Suppressor macrophage treated with lipopolysaccharide for 4 hours (primary cell): Measurements from ENCODE around the gene PSMG3.
"Not testable (repeated sequence)": the region's sequence is repeated elsewhere in the genome, so short reads cannot be mapped to it uniquely, and the experiment has no call there.

Experiments used
- DNase-seq: peaks from one replicate; pipeline ENCODE4 v3.0.0-alpha.2; 2020

Gene PSMG3

DNA sequence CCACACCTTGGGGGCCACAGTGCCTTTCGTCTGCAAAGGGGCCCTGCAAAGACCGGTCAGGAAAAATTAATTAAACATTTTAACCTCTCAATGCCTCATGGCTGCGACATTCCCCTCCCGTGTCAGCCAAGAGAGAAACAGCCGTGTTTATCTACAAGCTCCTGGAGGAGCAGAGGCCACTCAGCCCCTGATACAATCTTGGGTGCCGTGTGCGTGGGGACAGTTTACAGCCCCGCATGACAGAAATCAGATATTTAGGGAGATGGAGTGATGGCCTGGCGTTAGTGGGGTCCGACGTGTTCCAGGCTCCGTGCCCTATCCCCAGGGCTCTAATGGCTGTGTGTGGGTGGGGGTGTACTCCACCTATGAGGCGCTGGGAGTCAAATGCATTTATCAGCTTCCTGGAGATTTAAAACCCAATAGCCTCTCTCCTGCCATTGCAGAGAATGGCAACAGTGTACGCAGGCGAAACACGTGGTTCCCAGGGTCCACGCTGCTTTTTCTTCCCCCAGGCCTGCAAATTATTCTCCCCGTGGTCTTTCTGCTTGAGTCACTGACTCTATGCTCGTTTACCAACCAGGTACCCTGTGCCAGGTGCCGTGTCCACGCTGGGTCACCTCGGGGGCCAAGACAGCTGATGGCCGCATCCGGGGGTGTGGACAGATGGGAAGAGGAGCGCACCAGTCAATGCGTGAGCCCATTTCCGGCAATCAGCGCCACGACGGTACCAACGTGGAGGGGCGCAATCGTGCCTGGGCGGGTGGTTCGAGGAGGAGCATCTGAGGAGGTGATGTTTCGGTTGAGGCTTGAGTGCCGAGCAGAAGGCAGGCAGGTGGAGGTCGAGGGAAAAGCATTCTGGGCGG is 26.6 kb upstream of the PSMG3 start:
- DNase-seq, result no peak

DNA sequence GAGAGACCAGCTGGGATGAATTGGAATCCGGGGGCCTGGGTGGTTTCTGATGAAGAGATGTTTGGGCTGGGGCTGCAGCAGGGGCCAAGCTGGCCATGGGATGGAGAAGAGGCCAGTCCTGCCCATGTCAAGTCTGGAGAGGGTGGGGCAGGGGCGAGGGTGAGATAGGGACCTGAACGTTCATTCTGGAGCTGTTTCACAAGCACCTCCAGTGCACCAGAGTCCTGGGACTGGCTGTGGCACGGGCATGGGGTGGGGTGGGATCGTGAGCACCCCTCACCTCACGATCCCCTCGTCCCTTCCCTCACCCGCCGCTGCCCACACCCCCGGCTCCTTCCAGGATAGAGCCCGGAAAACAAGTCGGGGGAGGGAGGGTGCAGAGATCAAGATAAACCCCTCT is 25.8 kb upstream of the PSMG3 start:
- DNase-seq, result no peak

DNA sequence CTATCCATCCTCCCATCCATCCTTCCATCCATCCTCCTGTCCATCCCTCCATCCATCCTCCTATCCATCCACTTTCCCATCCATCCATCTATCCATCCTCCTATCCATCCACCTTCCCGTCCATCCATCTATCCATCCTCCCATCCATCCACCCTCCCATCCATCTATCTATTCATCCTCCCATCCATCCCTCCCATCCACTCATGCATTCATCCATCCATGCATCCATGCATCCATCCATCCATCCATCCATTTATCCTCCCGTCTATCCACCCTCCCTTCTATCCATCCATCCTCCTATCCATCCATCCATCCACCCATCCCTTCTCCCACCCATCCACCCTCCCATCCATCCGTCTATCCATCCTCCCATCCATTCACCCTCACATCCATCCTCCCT is 25.2 kb upstream of the PSMG3 start:
- DNase-seq, result no peak

DNA sequence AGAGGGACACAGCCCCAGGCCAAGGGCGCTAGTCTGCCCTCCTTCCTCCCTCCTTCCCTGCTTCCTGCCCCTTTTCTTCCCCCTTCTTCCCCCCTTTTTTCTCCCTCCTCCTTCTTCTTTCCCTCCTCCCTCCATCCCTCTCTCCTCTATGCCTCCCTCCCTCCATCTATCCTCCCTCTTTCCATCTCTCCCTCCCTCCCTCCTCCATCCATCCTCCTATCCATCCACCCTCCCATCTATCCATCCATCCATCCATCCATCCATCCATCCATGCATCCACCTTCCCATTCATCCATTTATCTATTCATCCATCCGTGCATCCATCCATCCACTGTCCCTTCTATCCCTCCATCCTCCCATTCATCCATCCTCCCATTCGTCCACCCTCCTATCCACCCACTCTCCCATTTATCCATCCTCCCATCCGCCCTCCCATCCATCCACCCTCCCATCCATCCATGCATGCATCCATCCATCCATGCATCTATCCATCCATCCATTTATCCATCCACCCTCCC is 24.1 kb upstream of the PSMG3 start:
- DNase-seq, result no peak

DNA sequence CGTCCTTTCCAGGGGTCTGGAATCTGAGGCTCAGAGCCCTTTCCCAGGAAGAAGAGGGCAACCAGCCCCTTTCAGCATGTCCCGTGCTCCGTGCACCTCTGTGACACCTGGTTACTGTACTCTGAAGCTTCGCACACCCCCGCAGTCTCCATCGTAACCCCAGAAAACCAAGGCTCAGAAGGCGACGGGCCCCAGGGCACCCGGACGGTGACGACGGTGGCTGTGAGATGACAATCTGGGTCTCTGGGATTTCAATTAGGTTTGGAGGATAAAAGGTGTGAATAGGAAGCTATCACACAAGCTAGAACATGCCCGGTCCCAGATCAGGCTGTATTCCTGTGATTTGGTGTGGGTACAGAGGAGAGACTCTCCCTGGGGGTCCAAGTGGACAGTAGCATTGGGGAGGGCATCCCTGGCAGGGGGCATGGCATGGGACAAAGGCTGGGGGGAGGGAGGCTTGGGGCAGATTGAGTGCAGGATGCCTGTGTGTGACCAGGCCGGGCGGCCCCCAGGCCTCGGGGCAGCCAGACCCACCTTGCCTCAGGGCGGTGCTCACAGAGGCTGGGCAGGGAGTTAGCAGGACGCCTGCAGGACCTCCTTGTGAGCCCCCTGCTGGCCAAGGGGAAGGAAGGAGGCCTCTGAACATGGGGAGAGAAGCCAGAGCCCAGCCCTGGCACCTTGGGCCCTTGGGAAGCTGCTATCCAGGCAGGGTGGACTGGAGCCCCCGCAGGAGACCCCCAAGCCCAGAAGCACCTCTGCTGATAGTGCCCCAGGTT is 23.4 kb upstream of the PSMG3 start:
- peak; percentile 36 for DNase-seq

DNA sequence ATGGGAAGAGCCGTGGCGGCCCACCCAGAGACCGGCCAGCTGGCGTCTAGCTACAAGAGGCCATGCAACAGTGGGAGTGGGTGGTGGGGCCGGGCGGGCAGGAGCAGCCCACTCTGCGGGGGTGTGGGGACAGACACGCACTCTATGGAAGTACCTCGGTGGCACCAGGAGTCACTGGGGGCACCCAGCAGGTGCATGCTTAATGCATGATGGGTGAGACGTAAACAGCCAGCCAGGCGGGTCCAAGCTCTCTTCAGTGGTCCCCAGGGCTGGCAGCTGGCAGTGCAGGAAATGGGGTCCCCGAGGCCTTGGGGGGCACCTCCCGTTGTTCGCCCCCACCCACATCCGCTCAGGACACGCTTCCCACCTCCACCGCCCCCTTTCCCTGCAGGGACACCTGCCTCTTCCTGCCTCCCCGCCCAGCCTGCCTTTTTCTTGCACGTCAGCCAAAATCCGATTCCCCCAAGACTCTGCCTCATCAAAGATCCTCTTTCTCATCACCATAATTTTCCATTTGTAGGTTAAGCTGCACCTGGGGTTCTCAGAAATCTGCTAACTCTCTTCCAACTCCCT is 22.6 kb upstream of the PSMG3 start:
- DNase-seq, result no peak

DNA sequence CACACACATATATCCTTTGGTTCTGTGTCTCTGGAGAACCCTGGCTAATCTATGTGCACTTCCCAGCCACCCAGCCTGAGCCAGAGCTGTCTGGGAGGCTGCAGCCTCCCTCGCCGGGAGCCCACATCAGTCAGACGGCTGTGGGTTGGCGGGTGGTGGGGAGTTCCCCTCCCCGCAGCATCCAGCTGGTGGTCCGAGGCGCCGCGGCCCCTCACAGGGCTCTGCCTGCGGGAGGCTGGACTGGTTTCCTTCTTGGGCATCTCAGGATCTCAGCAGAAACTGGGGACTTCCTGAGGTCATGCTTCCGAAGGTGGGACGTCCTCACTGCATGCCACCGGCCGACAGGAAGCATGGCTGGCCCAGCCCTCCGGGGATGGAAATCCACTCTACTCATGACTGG is 22.0 kb upstream of the PSMG3 start:
- DNase-seq, result no peak

DNA sequence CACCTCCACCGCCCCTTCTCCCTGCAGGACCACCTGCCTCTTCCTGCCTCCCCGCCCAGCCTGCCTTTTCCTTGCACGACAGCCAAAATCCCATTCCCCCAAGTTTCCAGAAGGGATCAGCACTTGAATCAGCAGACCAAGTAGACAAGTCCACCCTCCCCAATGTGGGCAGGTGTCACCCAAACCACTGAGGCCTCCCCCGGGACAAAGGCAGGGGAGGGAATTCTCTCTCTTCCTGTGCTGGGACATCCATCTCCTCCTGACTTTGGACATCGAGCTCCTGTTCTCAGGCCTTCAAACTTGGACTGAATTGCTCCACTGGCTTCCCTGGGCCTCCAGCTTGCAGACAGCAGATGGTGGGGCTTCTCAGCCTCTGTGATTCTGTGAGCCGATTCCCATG is 21.6 kb upstream of the PSMG3 start:
- DNase-seq, result no peak

DNA sequence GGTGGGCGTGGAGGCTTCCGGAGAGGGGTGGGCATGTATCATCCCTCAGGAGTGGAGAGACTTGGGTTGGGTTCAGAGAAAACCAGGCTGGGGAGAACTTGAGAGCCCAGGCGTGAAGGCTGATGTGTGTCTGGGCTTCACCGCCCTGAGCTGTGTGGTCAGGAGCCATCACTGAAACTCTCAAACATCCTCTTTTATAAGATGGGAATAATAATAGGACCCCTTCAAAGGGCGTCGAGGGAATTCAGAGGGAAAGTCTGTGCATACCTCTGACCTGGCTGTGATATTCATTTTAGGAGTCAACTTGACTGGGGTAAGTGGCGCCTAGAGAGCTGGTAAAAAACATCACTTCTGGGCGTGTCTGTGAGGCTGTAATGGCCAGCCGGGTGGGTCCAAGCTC is 21.1 kb upstream of the PSMG3 start:
- DNase-seq, result no peak

DNA sequence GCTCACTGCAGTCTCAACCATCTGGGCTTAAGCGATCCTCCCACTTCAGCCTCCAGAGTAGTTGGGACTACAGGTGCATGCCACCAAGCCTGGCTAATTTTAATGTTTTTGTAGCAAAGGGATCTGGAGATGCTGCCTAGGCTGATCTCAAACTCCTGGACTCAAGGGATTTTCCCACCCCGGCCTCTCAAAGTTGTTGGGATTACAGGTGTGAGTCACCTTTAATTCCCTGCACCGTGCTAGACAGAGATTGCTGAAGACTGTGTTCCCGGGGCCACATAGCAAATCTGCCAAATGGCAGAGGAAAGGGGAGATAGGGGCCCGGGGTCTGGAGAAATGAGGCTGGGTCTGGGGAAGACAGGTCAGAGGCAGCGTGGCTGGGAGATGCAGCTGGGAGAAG is 20.6 kb upstream of the PSMG3 start:
- DNase-seq, result no peak

DNA sequence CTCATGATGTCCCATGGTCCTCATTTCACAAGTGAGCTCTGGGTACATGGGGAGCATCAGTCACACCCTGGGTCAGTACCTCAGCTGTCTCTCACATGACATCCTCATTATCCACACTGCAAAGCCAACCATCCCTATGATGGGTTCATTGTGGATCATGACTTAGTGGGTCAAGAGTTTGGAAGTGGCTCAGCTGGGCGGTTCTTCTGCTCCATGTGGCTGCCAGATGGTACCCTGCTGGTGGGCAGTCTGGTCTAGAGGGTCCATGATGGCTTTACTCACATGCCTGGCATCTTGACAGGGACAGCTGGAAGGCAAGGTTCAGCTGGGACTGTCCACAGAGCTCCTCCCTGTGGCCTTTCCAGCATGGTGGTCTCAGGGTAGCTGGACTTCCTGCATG is 19.1 kb upstream of the PSMG3 start:
- no peak for DNase-seq

DNA sequence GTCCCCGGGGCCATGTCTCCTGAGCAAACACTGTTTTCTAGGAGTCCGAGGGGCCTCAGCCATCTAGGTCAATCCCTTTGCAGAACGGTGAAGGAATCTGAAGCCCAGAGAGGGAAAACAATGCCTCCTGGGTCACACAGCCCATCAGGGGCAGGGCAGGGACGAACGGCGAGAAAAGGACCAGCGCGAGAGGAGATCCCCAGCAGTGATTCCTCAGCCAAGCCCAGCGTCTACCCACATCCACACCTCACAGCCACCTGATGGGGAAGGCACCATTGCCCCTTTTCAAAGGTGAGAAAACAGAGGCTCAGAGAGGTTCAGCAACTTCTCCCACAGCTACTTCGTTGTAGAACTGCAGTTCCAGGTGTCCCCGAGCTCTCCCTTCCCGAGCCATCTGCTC is 17.9 kb upstream of the PSMG3 start:
- no peak for DNase-seq

DNA sequence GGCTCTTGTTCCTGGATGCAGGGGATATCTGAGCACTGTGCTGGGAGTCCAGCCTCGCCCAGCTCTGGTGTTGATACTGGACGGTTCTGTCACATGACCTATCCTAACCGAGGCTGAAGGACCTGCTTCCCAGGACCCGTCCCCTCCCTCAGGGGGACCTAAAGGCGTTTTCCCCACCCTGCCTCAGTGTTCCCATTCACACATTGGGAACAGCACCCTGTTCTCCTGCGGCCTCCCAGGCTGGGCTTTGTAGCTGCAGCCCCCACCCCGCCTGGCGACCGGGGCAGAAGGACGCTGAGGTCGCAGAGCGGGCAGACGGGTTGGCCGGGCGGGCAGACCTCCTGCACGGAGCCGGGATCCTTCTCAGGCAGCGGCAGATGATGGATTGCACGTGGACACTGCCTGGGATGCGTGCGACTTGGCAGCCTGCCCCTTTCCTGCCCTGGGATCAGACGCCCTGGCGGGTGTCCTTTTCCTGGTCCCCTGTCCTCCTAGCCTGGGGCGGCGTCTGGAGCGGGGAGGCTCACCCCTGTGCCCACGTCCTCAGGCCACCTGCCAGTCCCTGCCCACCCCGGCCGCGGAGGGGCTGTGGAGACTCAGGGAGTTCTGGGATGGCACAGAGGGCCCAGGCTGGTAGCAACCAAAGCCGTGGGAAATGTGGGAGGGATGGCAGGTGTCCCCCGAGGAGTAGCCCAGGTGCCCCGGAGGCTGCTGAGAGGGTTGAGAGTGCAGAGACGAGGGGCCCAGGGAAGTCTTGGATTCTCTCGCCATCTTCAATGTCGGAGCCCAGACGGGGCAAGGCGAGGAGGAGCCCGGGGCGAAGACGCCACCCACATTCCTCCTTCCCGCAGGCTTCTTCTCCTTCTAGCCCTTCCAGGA is 17.2 kb upstream of the PSMG3 start:
- DNase-seq, result no peak

DNA sequence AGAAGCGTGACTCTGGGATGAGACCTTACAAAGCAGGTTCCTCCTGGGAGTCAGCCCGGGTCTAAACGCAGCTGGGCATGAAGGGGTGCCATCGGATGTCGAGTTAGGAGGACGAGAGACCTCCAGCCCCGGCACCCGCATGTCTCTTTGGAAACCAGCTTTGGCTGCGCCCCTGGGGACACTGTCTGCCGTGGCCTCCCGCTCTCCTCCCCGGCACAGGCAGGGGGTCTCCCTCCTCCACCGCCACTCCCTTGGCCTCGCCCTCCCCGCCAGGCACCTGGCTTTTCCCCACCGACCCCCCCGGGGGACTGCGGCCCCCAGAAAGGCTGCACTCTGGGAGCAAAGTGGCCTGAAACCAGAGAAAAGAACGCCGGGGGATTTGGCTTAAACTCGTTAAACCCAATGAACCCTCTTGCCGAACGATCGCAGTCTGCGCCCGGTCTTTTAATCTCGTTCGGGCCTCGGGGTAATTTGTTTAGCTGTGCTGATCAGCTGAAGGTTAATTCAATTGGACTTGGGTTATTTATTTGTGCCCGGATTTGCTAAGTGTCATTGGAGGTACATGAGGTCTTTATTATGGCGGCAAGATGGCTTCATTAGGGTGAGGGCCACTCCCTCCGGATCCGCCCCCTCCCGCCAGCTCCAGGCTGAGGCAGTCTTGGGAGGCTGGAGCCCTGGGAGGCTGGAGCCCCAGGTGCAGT is 16.4 kb upstream of the PSMG3 start:
- DNase-seq, result no peak

DNA sequence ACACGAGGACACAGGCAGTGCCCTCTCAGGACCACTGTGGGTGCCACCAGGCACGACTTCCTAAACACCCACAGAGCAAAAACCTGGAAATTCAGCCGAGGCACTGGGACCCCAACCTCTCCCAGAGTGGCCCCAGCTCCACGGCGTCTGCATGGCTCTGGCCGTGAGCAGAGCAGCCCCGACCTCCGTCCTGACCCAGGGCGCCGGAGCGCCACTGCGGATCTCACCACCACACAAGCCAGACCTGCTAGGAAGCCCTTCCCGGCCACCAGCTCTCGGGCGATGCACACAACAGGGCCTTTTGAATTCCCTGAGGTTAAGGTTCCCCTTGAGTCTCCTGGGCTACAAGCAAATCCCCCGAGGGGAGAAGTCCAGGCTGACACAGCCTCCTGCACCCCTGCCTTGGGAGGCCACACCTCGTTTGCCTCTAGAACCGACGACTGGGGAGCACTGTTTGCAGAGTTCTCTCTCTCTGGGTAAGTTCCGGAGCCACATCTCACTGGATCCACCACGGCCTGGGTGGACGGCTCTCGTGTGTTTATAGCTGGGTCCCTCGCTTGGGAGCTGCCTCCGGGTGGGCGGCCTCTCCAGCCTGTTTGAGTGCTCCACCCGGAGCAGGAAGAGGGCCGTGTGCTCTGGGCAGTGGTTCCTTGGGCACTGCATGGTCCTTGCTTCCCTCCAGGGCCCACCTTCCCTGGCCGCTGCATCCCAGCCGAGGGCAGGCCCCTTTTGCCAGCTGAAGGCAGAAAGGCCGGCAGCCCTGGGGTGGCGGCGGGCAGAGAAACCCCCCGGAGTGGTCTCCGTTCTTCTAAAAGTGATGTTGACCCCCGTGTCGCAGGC is 15.5 kb upstream of the PSMG3 start:
- DNase-seq, result no peak

DNA sequence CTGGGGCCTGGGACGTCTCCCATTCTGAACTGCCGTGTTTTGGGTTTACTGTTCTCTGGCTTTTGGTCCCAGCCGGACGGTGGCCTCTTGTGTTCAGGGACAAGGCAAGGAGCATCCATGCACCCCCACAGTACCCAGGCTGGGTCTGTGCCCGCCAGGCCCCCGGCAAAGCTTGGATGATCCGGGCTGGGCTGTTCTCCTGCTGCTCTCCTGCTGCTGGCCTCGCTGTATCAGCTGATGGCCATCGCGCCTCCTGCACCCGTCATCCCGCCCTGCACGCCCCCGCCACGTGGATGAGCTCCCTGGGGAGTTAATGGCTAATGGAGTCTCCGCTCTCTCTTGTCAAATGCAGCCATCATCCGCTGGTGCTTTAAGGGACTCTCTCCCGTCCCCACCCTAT is 14.9 kb upstream of the PSMG3 start:
- no peak for DNase-seq

DNA sequence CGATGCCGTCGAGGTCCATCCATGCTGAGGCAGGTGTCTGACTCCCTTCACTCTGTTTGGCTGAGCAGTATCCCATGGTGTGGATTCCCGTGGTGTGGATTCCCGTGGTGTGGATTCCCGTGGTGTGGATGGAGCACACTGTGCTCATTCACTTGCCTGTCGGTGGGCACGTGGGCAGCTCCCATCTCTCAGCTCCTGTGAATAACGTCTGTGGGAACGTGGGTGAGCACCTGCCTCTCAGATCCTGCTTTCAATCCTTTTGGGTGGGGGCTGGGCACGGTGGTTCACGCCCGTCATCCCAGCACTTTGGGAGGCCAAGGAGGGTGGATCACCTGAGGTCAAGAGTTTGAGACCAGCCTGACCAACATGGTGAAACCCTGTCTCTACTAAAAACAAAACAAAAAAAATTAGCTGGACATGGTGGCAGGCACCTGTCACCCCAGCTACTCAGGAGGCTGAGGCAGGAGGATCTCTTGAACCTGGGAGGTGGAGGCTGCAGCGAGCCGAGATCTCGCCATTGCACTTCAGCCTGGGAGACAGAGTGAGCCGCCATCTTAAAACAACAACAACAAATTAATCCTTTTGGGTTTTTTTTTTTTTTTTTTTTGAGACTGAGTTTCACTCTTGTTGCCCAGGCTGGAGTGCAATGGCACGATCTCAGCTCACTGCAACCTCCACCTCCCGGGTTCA is 13.6 kb upstream of the PSMG3 start:
- DNase-seq, result not testable (repeated sequence)

DNA sequence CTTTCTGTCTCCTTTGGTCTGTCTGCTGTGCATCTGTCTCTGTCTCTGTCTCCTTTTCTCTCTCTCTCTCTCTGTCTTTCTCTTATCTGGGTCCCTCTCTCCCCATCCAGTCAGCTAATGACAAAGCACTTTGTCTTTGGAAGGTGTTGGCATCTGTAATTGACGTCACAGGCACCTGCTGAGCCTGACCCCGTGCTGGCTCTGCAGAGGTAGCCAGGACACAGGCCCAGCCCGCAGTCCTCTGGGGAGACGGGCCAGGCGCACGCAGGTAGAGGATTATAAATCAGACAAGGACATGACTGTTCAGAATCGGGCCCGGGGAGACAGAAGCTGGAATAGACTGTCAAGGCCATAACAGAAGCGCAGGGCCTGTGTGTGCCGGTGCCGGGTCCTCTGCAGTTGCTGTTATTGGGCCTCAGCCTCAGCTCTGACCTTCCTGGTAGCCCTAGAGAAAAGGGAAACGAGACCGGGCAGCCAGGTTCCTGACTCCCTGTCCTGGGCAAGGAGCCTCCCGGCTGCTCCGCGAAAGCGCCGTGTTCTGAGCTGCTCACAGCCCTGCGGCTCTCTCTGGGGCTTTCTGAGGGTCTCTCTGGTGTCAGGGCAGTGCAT is 10.7 kb upstream of the PSMG3 start:
- no peak for DNase-seq

DNA sequence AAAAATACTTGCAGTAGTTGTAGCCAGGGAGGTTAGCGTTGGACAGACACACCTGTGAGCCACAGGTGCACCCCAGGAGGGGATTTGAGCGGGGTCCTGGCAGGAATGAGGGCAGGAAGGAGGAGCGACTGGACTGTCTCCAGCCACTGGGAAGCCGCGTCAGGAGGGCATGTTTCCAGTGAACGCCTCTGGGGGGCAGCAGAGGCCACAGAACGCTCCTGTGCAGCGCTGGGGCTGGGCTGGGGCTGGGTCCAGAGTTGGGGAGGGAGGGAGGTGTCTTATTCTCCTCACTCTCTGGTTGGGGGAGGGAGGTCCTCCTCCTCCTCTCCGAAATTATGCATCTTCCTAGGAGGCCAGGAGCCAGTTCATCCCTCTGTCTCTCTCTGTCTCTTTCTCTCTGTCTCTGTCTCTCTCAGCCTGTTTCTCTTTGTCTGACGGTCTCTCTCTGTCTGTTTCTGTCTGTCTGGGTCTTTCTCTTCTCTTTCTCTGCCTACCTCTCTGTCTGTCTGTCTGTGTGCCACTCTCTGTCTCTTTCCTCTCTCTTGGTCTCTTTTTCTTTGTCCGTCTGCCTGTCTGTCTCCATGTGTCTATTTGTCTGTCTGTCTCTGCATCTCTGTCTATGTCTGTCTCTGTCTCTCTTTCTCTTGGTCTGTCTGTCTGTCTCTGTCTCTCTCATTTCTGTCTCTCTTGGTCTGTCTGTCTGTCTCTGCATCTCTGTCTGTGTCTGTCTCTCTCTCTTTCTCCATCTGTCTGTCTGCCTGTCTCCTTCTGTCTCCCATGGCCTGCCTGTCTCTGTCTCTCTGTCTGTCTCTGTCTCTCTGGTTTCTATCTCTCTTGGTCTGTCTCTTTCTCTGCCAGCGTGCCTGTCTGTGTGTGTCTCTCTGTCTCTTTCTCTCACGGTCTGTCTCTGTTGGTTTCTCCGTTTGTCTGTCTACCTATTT is 9.9 kb upstream of the PSMG3 start:
- DNase-seq, result peak; percentile 72
